Measurements from ENCODE around the gene HELZ2.

Gene HELZ2

DNA sequence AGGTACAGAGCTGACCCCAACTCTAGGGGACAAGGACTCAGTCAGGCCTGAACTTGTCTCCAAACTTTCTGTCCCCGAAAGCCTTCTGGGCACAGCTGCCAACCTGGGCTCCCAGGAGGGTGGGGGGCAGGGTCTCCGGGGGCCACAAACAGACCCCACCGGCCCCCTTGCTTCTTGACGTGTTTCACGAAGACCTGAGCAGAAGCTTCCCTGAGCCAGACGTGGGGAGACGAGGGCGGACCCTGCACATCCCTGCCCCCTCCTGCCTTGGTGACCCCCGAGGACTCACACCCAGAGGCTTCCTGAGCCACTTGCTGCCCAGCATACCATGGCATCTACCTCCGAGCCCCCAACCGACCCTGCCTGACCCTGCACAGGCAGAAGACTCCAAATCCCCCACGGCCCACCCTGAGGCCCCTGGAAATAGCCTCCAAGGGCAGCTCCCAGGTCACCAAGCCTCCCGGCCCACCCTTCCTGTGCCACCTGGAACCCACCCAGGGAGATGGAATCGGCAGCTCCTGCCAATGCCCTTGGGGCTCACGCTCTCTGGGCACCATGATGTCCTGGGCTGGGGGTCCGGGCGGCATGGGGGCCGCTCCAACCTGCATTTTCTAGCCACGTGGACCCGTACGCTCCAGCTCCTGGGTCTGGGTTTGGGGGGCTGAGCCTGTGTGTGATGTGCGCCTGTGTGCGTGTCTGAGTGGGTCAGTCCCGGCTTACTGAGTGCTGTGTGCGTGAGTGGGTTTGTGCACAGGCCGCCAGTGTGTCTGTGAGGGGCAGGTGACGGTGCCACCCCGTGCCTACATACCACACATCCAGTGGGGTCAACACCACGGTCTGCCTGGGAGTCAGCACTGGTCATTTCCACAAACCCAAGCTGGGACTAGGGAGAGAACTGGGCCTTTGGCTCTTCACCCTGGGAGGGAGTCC is 34.3 kb downstream of the HELZ2 start:
- no peak for DNase-seq (ENCODE audit: low read depth in 2 of 3, low spot score in 1 of 3)

DNA sequence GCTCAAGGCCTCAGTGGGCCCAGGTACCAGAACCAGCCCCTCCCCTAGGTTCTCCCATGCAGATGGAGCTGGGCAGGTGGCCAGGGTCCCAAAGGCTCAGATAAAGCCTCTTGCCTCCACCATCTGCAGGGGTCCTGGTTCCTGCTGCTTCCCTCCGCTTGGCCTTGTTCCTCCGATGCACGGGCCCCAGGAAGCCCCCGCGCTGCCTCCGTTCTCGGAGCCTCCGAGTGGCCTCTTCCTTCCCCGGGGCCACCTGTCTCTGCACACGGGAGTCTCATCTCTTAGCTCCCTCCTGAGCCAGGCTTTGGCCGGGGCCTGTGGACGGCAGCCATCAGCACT is 35.0 kb downstream of the HELZ2 start:
- no peak for DNase-seq (ENCODE audit: low read depth in 2 of 3, low spot score in 1 of 3)

DNA sequence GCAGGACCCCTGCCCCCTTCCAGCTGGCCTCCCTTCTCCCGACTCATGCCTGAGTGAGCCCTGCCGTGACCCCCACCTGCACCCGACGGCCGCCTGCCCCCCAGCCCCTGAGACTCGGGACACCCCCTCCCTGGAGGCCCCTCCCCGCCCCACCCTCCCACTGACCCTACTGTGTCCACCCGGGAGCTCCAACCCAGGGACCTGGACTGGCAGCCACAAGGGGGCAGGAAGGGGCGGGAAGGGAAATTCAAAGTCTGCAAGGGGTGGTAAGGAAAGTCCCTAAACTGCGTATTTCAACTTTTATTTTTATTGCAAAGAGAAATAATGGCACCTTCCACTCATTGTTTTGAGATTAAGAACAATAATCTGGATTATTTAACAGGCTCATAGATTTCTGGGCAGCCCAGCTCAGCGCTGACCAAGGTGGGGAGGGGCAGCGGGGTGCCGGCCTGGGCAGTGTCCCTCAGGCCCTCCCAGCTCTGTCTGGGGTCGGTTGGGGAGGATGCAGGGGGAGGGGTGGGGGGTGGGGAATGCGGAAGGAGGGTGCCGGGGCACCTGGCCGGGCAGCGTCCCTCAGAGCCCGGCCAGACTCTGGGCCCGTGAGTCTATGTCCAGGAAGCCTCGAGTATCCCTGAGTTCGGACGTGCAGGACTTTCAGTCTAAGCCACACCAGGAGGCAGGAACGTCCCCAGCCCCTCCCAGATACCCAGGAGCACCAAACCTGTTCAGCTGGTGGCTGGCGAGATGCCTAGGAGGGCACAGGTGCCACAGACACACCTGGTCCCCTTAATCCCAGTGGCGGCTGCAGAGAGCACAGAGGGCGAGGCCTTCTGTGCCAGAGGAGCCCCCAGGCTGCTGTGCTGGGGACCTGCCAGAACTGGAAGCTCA is 35.6 kb downstream of the HELZ2 start:
- no peak for DNase-seq (ENCODE audit: low read depth in 2 of 3, low spot score in 1 of 3)

DNA sequence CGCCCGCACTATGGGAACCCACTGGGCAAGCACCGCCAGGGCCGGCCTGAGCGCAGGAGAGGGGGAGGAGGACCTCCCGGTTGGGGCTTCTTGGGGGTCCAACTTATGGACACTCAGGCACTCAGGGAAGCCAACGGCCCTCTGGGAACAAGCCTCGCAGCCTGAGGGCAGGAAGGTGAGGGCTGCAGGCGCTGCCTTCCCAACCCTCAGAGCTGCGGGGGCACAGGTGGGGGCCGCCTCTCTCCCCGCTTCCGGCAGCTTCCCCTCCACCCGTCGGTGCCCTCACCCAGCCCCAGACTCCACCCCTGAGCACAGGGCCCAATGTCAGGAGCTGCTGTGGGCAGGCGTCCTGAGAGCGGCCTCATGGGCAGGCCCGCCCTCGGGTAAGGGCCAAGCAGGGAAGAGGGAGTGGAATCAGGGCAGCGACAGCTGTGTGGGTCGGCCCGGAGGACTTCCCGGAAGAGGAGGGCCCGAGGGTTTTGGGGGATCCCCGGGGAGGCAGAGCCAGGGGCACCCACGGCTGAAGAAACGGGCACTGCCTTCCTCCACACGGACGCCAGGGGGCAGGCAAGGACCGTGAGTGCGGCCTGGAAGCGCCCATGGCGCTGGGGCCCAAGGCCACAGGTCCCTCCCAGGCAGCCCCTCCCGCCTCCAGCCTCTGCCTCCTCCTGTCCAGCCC is 36.4 kb downstream of the HELZ2 start:
- peak; percentile 95 for DNase-seq (ENCODE audit: low read depth in 2 of 3, low spot score in 1 of 3)

DNA sequence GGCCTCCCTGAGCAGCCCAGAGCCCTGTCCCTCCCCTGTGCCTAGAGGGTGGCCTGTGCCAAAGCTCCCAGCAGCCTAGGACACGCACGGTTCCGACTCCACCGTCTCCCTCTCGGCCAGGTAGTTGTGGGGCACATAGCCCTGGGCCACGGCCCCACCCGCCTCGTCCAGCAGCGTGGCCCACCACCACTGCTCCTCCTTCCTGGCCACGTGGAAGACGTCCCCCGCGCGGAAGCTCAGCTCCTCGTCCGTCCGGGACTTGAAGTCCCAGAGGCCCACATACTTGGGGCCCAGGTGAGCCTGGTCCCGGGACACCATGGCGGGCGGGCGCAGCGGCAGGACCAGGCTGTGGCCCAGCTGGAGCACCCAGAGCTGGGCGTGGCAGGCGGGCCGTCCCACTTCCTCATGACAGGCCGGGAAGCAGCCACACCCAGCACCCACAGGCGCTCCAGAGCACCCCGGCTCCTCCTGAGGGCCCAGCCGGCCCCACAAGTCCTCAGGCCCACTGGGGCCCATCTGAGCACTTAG is 37.0 kb downstream of the HELZ2 start, which contains the start of gene PTK6:
TSS of gene PTK6 (minus strand) at position 380 of the 528 bp plus-strand sequence. CDS start at position 318, 62 bp downstream.
- peak in 1 of 3 donors; percentile 48 for DNase-seq (ENCODE audit: low read depth in 2 of 3, low spot score in 1 of 3)

DNA sequence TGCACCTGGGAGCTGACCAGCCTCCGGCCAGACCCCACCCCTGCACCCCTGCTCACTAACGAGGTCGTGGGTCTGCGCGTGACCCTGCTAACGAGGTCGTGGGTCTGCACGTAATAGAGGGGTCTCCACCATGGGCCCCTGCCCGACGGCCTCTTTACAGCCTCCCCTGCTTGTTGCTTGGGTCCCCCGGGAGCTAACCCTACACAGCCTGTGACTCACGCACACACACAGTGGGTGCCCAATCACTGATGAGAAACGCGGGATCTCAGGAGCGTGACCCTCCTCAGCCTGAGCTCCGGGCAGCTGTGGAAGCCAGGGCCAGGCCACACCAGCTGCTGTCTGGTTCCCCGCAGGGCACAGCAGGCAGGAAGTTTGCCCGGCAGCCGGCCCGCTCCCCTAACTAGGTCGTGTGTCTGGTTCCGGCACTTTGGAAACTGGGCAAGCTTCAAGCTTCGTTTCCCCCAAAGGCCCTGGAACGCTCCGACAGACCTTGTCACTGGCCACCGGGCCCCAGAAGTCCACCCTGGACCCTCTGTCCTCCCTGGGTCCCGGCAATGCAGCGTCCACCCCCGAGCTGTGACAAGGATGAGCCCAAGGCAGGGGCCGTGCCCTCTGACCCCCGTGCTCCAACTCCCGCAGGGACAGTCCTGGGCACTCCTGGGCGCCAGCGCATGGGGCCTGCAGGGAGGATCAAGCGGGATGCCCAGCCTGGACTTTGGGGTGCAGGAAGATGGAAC is 37.6 kb downstream of the HELZ2 start:
- DNase-seq (ENCODE audit: low read depth in 2 of 3, low spot score in 1 of 3) = no peak

DNA sequence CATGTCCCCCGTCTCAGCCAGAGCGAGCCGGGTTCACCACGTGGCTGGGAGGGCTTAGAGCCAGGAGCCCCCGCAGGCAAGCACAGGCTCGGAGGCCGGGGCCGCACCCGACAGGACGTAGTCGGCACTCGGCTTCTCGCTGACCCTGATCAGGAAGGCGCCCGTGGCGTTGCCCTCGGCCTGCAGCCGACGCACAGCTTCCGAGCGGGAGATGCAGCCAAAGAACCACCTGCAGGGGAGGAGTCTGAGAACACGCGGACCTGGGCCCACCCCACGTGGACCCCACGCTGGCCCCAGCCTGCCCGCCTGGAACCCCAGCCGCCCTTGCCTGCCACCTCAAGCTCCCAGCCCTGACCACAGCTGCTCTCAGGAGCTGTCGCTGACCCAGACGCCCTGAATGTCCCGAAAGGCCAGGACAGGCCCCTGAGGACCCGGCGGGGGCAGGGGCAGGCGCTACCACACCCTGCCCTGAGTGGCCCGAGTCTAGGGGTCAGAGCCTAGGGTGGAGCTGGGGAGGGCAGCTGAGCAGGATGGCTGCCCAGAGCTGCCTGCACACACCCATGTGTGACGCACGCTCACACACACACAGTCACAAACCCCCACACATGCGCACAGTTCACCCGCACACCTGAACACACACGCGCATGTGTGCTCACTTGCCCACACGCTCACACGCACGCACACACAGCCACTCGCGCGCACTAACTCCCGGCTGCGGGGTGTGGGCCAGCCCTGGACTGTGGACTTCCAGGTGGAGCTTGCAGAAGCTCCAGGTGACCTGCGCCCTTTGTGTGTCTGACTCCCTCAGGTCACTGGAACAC is 39.0 kb downstream of the HELZ2 start:
- no peak for DNase-seq (ENCODE audit: low read depth in 2 of 3, low spot score in 1 of 3)

DNA sequence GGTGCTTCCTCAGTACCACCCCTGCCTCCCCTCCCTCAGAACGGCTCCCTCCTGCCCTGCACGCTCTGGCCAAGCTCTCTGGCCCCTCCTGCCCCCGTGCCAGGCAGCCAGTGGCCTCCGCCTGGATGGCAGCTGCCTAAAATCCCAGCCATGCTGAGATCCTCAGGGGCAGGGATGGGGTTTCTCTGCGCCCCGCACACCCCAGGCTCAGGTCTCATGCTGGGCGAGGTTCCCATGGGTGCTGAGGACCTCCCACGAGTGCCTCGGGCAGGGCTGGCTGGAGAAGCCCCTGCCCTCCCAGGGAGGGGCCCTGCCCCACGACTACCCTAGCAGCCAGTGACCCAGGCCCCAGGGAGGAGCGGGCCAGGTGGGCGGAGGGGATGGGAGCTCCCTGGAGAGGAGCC is 39.6 kb downstream of the HELZ2 start:
- no peak for DNase-seq (ENCODE audit: low read depth in 2 of 3, low spot score in 1 of 3)

DNA sequence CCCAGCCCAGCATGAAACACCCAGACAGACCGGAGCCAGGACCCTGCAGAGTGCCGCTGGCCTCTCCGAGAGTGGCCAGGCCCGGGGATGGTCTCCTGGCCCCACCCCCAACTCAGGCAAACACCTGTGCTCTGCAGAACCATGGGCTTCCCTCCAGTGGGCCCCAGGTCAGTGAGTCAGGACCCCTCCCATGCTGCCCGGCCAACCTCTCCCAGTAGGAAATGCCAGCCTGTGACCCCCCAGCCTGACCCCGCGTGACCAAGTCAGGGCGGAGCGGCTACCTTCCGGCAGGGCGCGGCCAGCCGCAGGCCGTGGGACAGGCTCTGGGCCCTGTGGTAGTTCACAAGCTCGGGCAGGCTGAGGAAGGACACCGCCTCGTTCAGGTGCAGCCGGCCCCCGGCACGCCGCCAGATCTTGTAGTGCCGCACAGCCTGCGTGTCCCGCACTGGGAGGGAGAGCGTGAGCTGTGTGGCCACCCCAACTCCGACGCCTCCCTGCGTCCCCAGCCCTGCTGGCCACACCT is 40.1 kb downstream of the HELZ2 start:
- DNase-seq (ENCODE audit: low read depth in 2 of 3, low spot score in 1 of 3) = no peak

DNA sequence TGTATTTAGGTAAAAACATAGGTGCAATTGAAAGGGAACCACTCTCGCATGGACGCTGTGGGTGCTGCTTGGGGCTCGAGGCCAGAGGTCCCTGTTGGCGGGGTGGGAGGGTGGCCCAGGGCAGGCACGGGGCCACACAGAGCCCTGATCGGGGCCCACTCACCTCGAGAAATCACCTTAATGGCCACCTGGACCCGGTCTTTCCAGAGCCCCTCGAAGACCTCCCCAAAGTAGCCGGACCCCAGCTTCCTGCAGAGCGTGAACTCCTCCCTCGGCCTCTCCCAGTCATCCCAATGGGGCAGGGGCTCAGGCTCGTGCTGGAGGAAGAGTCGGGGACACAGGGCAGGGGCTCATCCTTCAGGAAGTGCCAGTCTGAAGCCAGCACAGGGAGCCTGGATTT is 40.7 kb downstream of the HELZ2 start:
- no peak for DNase-seq (ENCODE audit: low read depth in 2 of 3, low spot score in 1 of 3)

DNA sequence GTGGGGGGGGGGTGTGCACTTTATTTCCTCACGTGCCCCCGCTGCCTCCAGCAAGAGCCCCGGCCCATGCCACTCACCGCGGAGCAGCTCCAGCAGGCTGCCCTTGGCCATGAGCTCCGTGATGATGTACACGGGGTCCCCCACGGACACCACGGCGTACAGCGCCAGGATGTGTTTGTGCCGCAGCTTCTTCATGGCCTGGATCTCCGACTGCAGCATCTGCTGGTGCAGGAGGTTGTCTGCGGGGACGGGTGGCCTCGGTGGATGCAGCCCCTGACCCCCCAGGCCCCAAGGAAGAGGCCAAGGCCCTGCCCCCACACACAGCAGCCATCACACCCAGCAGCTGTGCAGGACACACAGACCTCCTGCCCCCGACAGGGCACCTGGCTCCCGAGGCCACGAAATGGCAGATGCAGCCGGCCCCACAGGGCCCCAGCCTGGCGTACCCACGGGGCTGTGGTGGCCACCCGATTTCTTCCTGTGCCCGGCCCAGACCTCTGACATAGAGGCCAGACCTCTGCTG is 41.5 kb downstream of the HELZ2 start:
- DNase-seq (ENCODE audit: low read depth in 2 of 3, low spot score in 1 of 3) = no peak

DNA sequence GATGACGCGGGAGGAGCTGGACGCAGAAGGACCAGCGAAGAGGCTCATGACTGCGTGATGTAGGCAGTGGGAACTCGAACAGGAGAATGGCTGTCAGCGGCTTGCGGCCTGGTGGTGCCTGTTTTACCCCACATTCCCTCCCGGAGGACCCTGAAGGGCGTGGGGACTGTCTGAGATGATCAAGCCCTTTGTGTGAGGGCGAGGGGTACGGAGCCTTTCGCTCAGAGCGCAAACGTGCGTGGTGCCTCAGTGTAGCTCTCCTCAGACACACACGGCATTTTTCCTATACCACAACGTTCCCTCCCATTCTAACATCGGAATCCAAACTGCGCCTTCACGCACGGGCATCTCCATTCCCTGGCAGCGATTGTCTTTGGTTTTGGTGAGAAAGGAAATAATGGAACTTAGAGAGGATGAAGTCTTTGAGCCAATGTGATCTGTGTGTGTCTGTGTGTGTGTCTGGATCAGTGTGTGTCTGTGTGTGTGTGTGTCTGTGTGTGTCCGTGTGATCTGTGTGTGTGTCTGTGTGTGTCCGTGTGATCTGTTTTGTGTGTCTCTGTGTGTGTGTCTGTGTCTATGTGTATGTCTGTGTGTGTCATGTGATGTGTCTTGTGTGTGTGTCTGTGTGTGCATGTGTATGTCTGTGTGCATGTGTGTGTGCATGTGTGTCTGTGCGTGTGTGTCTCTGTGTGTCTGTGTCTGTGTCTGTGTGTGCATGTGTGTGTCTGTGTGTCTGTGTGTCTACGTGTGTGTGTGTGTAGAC is 42.2 kb downstream of the HELZ2 start:
- DNase-seq (ENCODE audit: low read depth in 2 of 3, low spot score in 1 of 3) = no peak

DNA sequence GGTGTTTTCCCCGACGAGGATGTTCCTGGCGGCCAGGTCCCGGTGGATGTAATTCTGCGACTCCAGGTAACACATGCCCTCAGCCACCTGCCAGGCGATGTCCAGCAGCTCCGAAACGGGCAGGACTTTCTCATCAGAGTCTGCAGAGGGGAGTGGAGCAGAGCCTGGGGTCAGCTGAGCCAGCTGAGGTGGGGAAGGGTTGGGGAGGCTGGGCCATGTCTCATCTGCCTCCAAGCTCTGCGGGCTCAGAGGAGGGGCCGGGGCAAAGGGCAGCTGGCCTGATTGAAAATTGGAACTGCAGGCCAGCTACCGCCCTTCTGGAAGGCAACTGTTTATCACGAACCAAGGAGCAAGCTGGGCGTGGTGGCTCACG is 43.3 kb downstream of the HELZ2 start:
- no peak for DNase-seq (ENCODE audit: low read depth in 2 of 3, low spot score in 1 of 3)

DNA sequence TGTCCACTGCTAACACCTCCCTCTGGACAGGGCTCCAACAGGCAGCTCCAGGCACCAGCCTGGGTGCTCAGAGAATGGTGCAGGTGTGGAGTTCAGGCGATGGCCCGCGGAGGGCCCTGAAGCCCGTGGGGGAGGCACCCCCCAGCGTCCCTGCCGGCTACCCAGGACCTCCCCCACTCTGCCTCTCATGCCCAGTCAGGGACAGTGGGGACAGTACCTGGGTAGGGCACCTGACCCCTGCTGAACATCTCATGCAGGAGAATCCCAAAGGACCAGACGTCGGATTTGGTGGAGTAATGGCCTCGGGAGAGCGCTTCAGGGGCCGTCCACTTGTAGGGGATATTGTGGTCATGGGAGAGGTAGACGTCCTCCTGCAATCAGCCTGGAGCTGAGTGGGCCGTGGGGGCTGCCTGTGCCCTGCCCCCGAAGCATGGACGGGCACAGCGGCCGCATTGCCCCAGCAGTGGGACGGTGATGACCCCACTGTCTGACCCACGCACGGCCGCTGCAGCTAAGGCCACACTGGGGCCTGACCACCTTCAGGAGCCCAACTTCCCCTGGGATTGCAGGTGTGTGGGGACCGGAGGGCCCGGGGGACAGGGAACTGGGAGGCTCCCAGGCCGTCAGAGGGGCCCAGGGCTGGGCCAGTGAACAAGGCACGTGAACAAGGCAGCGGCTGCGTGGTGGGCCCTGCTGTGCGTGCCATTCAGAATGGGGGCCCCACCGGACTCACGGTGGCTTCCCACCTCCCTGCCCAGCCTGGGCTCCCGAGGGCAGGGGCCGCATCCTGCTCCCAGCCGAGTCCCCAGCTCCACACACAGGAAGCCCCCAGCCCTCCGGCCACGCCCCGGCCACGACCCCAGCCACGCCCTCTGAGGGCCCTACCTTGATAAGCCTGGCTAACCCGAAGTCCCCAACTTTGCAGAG is 43.9 kb downstream of the HELZ2 start:
- DNase-seq (ENCODE audit: low read depth in 2 of 3, low spot score in 1 of 3) = no peak

DNA sequence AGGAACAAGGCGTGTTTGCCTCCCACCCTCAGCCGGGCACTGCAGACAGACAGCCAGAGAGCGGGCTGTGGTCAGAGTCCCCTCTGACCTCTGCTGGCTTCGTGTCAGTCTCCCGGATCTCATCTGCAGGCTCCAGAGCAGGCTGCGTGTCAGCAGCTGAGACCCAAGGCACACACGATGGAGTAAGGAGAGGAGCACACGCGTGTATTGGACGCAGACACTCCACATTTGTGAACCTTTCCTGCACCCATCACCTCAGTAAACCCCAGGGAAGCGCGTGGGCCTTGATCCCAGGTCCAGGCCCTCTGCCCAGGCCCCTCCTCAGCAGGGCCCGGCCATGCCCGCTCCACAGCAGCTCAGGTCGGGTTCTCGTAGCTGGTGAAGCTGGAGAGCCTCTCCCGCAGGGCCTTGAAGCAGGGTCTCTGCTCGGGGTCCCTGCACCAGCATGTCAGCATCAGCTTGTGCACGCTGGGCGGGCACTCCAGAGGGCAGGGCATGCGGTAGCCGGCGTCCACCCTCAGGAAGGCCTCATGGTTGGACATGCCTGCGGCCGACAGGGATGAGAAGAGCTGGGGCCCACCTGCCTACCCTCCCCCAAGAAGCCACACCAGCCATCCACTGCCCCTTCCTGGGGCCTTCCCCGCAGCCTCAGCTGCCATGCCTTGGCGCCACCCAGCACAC is 44.7 kb downstream of the HELZ2 start:
- no peak for DNase-seq (ENCODE audit: low read depth in 2 of 3, low spot score in 1 of 3)

DNA sequence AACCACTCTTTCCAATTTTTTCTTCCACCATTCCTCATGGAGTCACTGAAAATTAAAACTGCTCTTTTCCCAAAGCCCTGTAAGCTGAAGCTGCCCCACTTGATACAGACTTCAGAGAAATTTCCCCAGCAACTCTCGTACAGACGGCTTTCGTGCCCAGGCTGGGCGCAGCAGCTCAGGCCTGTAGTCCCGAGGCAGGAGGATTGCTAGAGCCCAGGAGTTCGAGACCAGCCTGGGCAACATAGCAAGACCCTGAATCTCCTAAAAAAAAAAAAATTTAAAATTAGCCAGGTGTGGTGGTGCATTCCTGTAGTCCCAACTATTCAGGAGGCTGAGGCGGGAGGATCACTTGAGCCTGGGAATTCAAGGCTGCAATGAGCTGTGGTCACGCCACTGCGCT is 46.9 kb downstream of the HELZ2 start:
- DNase-seq (ENCODE audit: low read depth in 2 of 3, low spot score in 1 of 3) = no peak

DNA sequence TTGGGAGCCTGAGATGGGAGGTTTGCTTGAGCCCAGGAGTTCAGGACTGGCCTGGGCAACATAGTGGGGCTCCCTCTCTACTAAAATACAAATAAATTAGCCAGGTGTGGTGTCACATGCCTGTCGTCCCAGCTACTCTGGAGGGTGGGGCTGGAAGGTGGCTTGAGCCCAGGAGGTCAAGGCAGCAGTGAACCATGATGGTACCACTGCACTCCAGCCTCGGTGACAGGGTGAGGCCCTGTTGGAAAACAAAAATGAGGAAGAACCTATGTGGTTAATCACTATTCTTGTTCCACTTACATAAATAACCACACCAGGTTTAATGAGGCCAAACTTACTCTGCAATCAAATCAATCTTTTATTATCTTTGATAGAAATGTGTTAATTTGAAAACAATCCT is 48.1 kb downstream of the HELZ2 start:
- DNase-seq (ENCODE audit: low read depth in 2 of 3, low spot score in 1 of 3) = no peak
